Loucy (cell line): ENCODE results near the gene PSME4.

Experiments
- CTCF ChIP-seq: fragments of 200-600 bp; sonication (generic); conservative IDR thresholded peaks from 2 replicates; pipeline ENCODE4 v1.5.1; 2014; ENCODE audit warnings: mild to moderate bottlenecking, antibody characterized with exemption, low read length
- EZH2phosphoT487 ChIP-seq: fragments of 200-600 bp; IDR thresholded peaks from 2 replicates; pipeline ENCODE4 v1.6.1; 2018; ENCODE audit warnings: antibody characterized with exemption, mild to moderate bottlenecking, moderate library complexity, borderline replicate concordance

GRCh38 chr2:53842891-53843290 is 127.9 kb downstream of the PSME4 start:
- TF ChIP-seq CTCF (no peak), EZH2phosphoT487 (no peak)
